Measurements from ENCODE around the gene MED29. TPM values are rescaled to one million over a fixed set of nuclear protein-coding genes. Genes with fewer than 3 reads are reported as not detected.

MED29 gene
- total and polyA plus RNA-seq, 10 of the 15 experiments (the other 5 are each of a cell fraction or from before 2014, with no cell fraction given) = 3.2 to 36.6 (median 22.8) TPM

GRCh38 chr19:39401549-39402345 is 10.6 kb downstream of the MED29 start (continued):
- TF ChIP-seq BMI1 (IDR thresholded peaks at IDR 0.05; ENCODE audit: borderline replicate concordance) = no peak
- TF ChIP-seq BACH1 (IDR thresholded peaks at IDR 0.05; ENCODE audit: borderline replicate concordance) = peak; percentile 79
- no peak for TF ChIP-seq STAT3 (IDR thresholded peaks at IDR 0.05; ENCODE audit: low read depth, low read length)
- no peak for TF ChIP-seq NFIC (IDR thresholded peaks at IDR 0.05; ENCODE audit: low read depth, low read length)
- TF ChIP-seq, protein P1, sequence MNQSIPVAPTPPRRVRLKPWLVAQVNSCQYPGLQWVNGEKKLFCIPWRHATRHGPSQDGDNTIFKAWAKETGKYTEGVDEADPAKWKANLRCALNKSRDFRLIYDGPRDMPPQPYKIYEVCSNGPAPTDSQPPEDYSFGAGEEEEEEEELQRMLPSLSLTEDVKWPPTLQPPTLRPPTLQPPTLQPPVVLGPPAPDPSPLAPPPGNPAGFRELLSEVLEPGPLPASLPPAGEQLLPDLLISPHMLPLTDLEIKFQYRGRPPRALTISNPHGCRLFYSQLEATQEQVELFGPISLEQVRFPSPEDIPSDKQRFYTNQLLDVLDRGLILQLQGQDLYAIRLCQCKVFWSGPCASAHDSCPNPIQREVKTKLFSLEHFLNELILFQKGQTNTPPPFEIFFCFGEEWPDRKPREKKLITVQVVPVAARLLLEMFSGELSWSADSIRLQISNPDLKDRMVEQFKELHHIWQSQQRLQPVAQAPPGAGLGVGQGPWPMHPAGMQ (IDR thresholded peaks at IDR 0.05; ENCODE audit: borderline replicate concordance) = peak; percentile 63; the same call in 1 of the 2 replicates
- TF ChIP-seq LARP7 (IDR thresholded peaks at IDR 0.05) = no peak
- TF ChIP-seq BCLAF1 (IDR thresholded peaks at IDR 0.05) = no peak
- peak; percentile 16 to 65; a peak in 2 of 4 replicates for TF ChIP-seq IKZF2 (IDR thresholded peaks at IDR 0.05)
- no peak for TF ChIP-seq ZSCAN29 (IDR thresholded peaks at IDR 0.05)
- no peak for TF ChIP-seq RBBP5 (conservative IDR thresholded peaks at IDR 0.05)
- TF ChIP-seq, protein P2, sequence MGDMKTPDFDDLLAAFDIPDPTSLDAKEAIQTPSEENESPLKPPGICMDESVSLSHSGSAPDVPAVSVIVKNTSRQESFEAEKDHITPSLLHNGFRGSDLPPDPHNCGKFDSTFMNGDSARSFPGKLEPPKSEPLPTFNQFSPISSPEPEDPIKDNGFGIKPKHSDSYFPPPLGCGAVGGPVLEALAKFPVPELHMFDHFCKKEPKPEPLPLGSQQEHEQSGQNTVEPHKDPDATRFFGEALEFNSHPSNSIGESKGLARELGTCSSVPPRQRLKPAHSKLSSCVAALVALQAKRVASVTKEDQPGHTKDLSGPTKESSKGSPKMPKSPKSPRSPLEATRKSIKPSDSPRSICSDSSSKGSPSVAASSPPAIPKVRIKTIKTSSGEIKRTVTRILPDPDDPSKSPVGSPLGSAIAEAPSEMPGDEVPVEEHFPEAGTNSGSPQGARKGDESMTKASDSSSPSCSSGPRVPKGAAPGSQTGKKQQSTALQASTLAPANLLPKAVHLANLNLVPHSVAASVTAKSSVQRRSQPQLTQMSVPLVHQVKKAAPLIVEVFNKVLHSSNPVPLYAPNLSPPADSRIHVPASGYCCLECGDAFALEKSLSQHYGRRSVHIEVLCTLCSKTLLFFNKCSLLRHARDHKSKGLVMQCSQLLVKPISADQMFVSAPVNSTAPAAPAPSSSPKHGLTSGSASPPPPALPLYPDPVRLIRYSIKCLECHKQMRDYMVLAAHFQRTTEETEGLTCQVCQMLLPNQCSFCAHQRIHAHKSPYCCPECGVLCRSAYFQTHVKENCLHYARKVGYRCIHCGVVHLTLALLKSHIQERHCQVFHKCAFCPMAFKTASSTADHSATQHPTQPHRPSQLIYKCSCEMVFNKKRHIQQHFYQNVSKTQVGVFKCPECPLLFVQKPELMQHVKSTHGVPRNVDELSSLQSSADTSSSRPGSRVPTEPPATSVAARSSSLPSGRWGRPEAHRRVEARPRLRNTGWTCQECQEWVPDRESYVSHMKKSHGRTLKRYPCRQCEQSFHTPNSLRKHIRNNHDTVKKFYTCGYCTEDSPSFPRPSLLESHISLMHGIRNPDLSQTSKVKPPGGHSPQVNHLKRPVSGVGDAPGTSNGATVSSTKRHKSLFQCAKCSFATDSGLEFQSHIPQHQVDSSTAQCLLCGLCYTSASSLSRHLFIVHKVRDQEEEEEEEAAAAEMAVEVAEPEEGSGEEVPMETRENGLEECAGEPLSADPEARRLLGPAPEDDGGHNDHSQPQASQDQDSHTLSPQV (IDR thresholded peaks at IDR 0.05) = peak; percentile 69; the same call in 1 of the 2 replicates
- no peak; the same call in 1 of the 2 replicates for TF ChIP-seq ESRRA (IDR thresholded peaks at IDR 0.05; ENCODE audit: low read length)
- 0 out of 2 replicates have a peak, but pooled peaks have one; percentile 21 for TF ChIP-seq HDAC2 (IDR thresholded peaks at IDR 0.05)
- TF ChIP-seq HCFC1 (IDR thresholded peaks at IDR 0.05; ENCODE audit: low read length) = no peak
- TF ChIP-seq, protein P3, sequence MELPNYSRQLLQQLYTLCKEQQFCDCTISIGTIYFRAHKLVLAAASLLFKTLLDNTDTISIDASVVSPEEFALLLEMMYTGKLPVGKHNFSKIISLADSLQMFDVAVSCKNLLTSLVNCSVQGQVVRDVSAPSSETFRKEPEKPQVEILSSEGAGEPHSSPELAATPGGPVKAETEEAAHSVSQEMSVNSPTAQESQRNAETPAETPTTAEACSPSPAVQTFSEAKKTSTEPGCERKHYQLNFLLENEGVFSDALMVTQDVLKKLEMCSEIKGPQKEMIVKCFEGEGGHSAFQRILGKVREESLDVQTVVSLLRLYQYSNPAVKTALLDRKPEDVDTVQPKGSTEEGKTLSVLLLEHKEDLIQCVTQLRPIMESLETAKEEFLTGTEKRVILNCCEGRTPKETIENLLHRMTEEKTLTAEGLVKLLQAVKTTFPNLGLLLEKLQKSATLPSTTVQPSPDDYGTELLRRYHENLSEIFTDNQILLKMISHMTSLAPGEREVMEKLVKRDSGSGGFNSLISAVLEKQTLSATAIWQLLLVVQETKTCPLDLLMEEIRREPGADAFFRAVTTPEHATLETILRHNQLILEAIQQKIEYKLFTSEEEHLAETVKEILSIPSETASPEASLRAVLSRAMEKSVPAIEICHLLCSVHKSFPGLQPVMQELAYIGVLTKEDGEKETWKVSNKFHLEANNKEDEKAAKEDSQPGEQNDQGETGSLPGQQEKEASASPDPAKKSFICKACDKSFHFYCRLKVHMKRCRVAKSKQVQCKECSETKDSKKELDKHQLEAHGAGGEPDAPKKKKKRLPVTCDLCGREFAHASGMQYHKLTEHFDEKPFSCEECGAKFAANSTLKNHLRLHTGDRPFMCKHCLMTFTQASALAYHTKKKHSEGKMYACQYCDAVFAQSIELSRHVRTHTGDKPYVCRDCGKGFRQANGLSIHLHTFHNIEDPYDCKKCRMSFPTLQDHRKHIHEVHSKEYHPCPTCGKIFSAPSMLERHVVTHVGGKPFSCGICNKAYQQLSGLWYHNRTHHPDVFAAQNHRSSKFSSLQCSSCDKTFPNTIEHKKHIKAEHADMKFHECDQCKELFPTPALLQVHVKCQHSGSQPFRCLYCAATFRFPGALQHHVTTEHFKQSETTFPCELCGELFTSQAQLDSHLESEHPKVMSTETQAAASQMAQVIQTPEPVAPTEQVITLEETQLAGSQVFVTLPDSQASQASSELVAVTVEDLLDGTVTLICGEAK (IDR thresholded peaks at IDR 0.05; ENCODE audit: borderline replicate concordance) = peak; percentile 38; the same call in 1 of the 2 replicates
- TF ChIP-seq NR2C2 (IDR thresholded peaks at IDR 0.05; ENCODE audit: borderline replicate concordance, control insufficient read depth, insufficient read length, low read depth) = no peak
- TF ChIP-seq SMC3 (IDR thresholded peaks at IDR 0.05; ENCODE audit: borderline replicate concordance, low read length) = 0 out of 2 replicates have a peak, but pooled peaks have one; percentile 10
- peak; percentile 0 for TF ChIP-seq GATAD2B (conservative IDR thresholded peaks at IDR 0.05; ENCODE audit: low read depth)

Data from GM12878 (cell line).